CD4-positive, alpha-beta T cell treated with Interleukin-17A for 1 hour (primary cell): ENCODE results near the gene POLD2.
"Not testable (repeated sequence)": the region's sequence is repeated elsewhere in the genome, so short reads cannot be mapped to it uniquely, and the experiment has no call there.

Experiments
- DNase-seq: peaks from one replicate; pipeline ENCODE4 v3.0.0-alpha.2; 2020

POLD2 gene

DNA sequence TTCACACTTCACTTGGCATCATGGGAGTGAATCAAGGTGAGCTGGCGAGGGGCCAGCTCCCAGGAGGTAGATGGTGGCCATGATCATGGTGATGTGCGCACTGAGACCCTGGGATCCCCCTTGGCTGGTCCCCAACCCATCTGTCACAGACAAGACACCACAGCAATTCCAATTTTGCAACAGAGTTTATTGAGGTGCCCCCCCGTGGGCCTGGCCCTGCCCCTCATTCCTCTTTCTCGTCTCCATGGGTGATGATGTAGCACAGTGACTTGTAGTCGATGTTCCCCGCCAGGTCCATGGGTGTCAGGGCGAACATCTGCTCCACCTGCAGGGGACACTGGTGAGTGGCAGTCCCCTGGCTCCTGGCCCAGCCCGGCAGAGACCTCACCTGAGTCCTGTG, 15.3 kb upstream of the POLD2 start:
- DNase-seq, result no peak

DNA sequence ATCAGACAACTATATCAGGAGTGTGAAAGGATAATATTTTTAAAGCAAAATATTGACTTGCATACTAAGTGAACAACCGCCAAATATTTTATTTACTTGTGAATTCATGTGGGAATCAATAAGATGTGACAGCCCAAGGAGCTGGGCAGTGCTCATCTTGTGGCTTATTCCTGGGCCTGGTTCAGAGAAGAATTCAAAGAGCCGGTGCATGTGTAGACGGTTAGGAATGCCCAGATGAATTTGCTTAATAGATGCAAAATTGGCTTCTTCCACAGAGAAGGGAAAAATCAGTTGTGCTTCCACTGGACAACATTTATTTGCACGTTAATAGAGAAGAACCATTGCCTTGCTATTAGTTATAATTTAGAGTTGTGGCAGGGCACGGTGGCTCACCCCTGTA, 13.4 kb upstream of the POLD2 start:
- DNase-seq, result no peak

- DNase-seq, result no peak
Measured at GRCh38 chr7:44134943-44135628, 11.7 kb upstream of the POLD2 start.

DNA sequence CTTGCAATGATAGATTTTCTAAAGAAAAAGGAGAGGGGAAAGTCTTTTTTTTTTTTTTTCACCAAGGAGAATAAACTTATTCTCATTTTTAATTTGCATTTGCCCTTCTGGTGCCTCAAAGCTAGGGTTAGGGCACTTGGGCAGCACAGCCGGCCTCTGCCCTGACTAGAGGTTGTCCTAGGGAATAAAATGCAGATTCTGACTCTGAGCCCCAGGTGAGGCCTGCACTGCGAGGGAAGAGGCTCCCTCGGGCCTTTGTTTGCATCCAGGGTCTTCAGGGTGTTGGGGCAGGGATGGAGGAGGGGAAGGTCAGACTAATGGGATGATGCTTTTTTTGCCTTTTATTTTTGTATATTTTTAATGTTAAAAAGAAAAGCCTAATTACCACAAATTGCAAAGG, 9.9 kb upstream of the POLD2 start:
- no peak for DNase-seq

DNA sequence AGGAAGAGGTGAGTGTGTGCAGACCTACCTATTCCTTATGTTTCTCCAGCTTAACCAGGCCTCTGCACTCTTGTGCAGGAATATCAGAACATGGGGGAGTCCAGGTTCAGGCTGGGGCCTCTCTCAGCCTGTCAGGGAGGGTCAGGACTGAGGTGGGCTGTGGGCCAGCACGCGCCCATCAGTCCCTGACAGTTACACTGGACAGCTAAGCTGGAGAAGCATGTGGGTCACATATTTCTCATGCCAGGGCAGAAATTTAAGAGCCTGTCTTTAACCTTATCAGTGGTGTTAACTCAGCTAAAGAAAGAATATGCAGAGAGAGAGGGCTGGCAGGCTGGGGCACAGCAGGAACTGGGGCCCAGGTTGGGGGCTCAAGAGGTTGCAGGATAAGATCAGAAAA, 8.7 kb upstream of the POLD2 start:
- DNase-seq, result no peak

- no peak for DNase-seq
Measured at GRCh38 chr7:44131173-44132029, 8.1 kb upstream of the POLD2 start.

GRCh38 chr7:44128721-44129582, 5.6 kb upstream of the POLD2 start:
- DNase-seq, result no peak

DNA sequence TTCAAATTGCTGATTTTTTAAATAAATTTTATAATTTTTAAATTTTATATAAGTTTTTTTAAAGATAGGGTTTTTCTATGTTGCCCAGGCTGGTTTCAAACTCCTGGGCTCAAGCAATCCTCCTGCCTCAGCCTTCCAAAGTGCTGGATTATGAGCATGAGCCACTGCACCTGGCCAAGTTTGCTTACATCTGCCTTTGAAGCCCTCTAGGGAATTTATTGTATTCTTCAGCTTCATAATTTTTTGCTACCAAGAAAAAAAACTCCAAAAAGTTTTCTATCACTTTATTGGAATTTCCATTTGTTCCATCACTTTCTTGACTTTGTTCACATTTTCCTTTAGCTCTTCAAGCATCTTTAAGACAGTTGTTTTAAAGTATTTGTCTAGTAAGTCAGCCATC, 3.8 kb upstream of the POLD2 start:
- DNase-seq, result no peak

- DNase-seq, result not testable (repeated sequence)
Measured at GRCh38 chr7:44126574-44126973, 3.2 kb upstream of the POLD2 start.

GRCh38 chr7:44124822-44125202, 1.5 kb upstream of the POLD2 start:
- no peak for DNase-seq

DNA sequence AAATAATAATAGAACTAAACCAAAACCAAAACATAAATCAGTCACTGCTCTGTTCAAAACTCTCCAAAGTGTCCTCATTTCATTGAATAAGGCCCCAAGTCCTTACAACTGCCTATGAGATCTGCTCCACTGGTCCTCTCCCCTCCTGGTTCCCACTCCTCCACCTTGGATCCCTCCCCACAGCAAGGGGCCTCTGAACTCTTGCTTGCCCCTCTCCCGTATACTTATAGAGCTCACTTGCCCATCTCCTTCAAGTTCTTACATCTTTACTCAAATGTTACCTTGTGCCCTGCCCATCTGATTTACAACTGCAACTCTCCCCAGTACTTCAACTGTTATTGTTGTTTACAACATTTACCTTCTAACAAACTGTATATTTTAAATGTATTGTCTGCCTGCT, 819 bp downstream of the POLD2 start:
- DNase-seq, result no peak

DNA sequence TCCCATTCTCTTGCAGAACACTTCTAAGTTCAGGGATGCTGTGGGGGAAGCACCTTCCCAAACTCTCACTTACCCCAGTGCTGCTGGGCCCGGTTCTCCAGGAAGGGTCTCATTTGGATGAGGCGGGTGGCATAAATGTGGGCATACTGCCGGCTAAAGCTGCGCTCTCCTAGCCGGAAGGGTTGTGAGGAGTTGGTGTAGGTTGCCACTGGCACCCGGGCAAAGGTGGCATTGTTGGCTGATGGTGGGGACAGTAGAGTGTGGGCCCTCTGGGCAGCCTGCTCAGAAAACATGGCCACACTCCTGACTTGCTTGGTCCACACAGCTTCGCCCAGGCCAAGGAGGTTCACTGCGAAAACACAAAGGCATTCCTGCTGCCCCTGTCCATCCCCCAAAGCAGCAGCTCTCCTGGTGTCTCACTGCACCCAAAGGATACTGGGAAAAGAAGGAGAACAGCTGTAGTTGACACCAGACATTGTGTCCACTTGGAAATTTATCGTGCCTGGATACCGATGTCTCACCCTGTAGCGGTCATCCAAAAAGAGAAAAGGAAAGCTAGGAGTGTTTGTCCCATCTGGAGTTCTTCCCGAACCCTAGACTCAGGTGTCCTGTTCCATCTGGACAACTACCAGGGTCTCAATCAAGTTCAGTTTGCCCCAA, 1.5 kb downstream of the POLD2 start:
- no peak for DNase-seq

DNA sequence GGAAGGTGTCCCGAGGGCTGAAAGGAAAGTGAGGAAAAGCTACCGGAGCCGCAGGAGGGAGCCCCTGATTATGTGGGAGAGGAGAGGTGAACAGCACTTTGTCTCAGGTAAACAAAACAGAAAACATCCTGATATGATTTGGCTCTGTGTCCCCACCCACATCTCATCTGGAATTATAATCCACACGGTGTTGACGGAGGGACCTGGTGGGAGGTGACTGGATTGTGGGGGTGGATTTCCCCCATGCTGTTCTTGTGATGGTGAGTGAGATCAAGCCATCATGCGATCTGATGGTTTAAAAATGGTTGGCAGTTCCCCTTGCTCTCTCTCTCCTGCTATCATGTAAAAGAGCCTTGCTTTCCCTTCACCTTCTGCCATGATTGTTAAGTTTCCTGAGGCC, 3.0 kb downstream of the POLD2 start:
- no peak for DNase-seq

DNA sequence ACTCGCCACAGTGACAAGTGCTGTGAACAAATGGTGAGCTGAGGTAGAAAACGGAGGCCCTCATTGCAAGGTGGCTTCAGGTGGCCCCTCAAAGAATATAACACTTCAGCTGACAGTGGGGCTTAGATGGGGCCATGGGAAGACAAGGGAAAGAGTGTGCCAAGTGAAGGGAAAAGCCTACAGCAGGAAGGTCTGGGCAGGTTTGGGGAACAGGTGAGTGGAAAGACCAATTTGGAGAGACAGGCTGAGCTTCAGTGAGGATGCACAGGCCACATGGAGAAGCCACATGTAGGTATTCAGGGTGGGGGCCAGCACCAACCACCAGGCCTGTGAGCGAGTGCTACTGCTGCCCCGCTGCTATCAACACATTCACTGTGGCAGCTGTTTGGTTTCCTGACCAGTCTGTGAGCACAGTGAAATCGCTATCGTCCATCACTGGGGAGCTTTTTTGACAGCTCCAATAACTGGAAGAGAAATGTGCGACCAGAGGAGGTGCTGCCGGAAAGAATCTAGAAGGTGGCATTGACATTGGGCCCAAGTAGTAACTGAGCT, 3.4 kb downstream of the POLD2 start:
- DNase-seq, result no peak

DNA sequence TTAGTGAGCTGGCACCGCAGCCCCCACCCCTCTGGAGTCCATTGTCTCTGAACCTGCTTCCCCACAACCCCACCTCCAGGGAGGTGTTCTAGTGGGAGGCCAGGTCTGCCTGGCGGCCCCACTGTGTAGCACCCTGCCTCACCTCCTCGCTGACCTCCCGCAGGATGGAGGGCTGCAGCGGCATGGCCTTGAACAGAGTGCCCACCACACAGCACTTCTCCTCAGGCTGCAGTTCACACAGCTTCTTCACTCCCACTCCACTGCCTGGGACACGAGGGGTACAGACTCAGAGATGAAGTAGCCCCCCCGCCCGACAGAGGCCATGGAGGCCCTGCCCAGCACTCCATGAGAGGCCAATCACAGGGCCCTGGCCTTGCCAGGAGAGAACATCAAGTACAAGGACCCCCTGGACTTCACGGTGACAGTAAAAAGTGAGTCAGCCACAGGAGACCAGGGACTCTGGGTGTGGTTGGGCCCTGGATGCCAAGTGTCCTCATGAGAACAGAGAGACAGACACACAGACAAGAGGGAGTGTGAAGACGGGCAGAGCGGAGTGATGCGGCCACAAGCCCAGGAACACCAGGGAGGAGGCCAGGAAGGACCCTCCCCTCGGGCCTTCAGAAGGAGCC, 5.4 kb downstream of the POLD2 start:
- DNase-seq, result no peak

- DNase-seq, result no peak
Measured at GRCh38 chr7:44116789-44117666, 6.3 kb downstream of the POLD2 start.

DNA sequence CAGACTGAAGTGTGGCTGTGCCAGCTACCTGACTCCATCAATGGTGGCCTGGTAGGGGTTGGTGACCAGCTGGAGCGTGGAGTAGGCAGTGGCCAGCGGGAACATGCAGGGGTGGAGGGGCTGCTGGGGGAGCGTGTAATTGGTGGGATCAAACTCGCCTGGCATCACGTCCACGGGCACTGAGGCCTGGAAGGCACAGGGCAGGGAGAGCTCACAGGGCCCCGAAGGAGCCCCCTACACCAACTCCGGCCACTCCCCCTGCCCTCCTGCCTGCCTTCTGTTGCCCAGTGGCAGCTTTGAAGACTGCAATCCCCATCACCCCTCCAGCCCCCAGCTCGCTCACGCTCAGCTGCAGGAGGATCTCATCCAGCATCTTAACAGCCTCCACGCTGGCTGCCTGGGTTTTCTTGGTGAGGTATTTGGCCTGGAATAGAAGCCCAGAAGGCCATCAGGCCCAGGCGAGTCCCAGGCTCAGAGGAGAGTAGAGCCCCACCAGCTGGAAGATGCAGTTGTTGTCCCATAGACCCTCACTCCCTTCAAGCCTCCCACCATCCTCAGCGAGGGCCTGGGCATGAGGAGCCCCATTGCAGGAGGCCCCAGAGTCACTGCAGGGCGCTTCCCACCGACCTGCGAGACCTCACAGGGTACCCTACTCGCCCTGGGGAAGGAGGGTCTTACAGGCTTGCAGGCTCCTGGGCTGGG, 7.1 kb downstream of the POLD2 start:
- DNase-seq, result no peak

GRCh38 chr7:44114586-44115310, 8.6 kb downstream of the POLD2 start:
- DNase-seq, result no peak

DNA sequence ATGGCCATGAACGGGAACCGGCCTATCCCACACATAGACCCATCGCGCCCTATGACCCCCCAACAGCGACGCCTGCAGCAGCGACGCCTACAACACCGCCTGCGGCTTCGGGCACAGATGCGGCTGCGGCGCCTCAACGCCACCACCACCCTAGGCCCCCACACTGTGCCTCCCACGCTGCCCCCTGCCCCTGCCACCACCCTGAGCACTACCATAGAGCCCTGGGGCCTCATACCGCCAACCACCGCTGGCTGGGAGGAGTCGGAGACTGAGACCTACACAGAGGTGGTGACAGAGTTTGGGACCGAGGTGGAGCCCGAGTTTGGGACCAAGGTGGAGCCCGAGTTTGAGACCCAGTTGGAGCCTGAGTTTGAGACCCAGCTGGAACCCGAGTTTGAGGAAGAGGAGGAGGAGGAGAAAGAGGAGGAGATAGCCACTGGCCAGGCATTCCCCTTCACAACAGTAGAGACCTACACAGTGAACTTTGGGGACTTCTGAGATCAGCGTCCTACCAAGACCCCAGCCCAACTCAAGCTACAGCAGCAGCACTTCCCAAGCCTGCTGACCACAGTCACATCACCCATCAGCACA, 9.5 kb downstream of the POLD2 start:
- DNase-seq, result no peak
